Measurements from ENCODE around the gene ZNF460.

ZNF460 gene

GRCh38 chr19:57338877-57339276 lies 58.6 kb downstream of the ZNF460 start:
- Histone ChIP-seq H3K79me2 (ENCODE audit: low read length) (no peaks in the 10 kb centered on the region), H2AFZ (ENCODE audit: low read length) (no peak overlapping the region), H4K20me1 (ENCODE audit: insufficient read depth, low read length) (no peaks in the 10 kb centered on the region), H3K27ac (ENCODE audit: low read length) (no peak overlapping the region), H3K27me3 (replicated peaks; ENCODE audit: insufficient read depth, low read length) (no peaks in the 10 kb centered on the region), H3K9ac (ENCODE audit: low read length) (no peak overlapping the region), H3K4me2 (ENCODE audit: low read depth, low read length) (no peak overlapping the region), H3K4me1 (ENCODE audit: low read length) (no peaks in the 10 kb centered on the region), H3K9me2 (replicated peaks; ENCODE audit: insufficient read depth, low read length) (no peaks in the 10 kb centered on the region), H3K36me3 (replicated peaks; ENCODE audit: insufficient read depth, low read length) (no peaks in the 10 kb centered on the region), H3K4me3 (ENCODE audit: low read length) (no peak overlapping the region), H3K9me3 (replicated peaks; ENCODE audit: insufficient read depth, low read length) (no peaks in the 10 kb centered on the region), H3F3A (ENCODE audit: insufficient read depth, low read length) (no peaks in the 10 kb centered on the region)
- DNase-seq = no peak
- TF ChIP-seq, protein P1, sequence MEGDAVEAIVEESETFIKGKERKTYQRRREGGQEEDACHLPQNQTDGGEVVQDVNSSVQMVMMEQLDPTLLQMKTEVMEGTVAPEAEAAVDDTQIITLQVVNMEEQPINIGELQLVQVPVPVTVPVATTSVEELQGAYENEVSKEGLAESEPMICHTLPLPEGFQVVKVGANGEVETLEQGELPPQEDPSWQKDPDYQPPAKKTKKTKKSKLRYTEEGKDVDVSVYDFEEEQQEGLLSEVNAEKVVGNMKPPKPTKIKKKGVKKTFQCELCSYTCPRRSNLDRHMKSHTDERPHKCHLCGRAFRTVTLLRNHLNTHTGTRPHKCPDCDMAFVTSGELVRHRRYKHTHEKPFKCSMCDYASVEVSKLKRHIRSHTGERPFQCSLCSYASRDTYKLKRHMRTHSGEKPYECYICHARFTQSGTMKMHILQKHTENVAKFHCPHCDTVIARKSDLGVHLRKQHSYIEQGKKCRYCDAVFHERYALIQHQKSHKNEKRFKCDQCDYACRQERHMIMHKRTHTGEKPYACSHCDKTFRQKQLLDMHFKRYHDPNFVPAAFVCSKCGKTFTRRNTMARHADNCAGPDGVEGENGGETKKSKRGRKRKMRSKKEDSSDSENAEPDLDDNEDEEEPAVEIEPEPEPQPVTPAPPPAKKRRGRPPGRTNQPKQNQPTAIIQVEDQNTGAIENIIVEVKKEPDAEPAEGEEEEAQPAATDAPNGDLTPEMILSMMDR (IDR thresholded peaks at IDR 0.05; ENCODE audit: low read length) = no peak

GRCh38 chr19:57342582-57342981 lies 62.3 kb downstream of the ZNF460 start:
- H3K27me3 ChIP-seq (replicated peaks; ENCODE audit: insufficient read depth, low read length) = no peaks in the 10 kb centered on the region
- H3F3A ChIP-seq (ENCODE audit: insufficient read depth, low read length) = no peaks in the 10 kb centered on the region
- no peak for DNase-seq
- H3K4me3 ChIP-seq (ENCODE audit: low read length) = no peak overlapping the region
- no peaks in the 10 kb centered on the region for H3K36me3 ChIP-seq (replicated peaks; ENCODE audit: insufficient read depth, low read length)
- no peak for TF ChIP-seq EZH2 (optimal IDR thresholded peaks at IDR 0.05; ENCODE audit: low read depth, low read length)
- no peak for TF ChIP-seq EZH2phosphoT487 (IDR thresholded peaks at IDR 0.05; ENCODE audit: low read length)
- TF ChIP-seq, protein P1 (IDR thresholded peaks at IDR 0.05; ENCODE audit: low read length) = no peak
- no peak overlapping the region for H3K4me2 ChIP-seq (ENCODE audit: low read depth, low read length)
- H3K79me2 ChIP-seq (ENCODE audit: low read length) = no peaks in the 10 kb centered on the region
- no peak overlapping the region for H3K27ac ChIP-seq (ENCODE audit: low read length)
- no peaks in the 10 kb centered on the region for H4K20me1 ChIP-seq (ENCODE audit: insufficient read depth, low read length)
- no peaks in the 10 kb centered on the region for H3K9me3 ChIP-seq (replicated peaks; ENCODE audit: insufficient read depth, low read length)
- H2AFZ ChIP-seq (ENCODE audit: low read length) = no peak overlapping the region
- H3K9me2 ChIP-seq (replicated peaks; ENCODE audit: insufficient read depth, low read length) = no peaks in the 10 kb centered on the region
- no peaks in the 10 kb centered on the region for H3K4me1 ChIP-seq (ENCODE audit: low read length)
- no peak overlapping the region for H3K9ac ChIP-seq (ENCODE audit: low read length)
